H1 (cell line): ENCODE measurements around the gene OSCAR.

ENCODE experiments used
- CEBPB ChIP-seq: IDR thresholded peaks from 2 replicates; pipeline ENCODE4 v1.6.1; 2012; ENCODE audit warnings: low read depth, low read length
- CHD2 ChIP-seq: IDR thresholded peaks from 2 replicates; pipeline ENCODE4 v1.6.1; 2012; ENCODE audit warnings: low read length, improper control_type of control experiment
- EZH2 ChIP-seq: fragments of 200-600 bp; sonication (generic); IDR thresholded peaks from 2 replicates; pipeline ENCODE4 v1.7.1; 2012; ENCODE audit warnings: low read depth, mild to moderate bottlenecking, moderate library complexity, low read length, inconsistent platforms; ENCODE audit not compliant: severe bottlenecking
- FOSL1 ChIP-seq: IDR thresholded peaks from 2 replicates; pipeline ENCODE4 v1.6.1; 2011; ENCODE audit warnings: mild to moderate bottlenecking, low read depth, low read length, moderate library complexity; ENCODE audit not compliant: insufficient read depth
- GABPA ChIP-seq: IDR thresholded peaks from 2 replicates; pipeline ENCODE4 v1.6.1; 2011; ENCODE audit warnings: mild to moderate bottlenecking, low read length, moderate library complexity, borderline replicate concordance; ENCODE audit not compliant: insufficient read depth
- GTF2F1 ChIP-seq: IDR thresholded peaks from 2 replicates; pipeline ENCODE4 v1.6.1; 2012; ENCODE audit warnings: low read depth, low read length, improper control_type of control experiment, borderline replicate concordance
- MAFK ChIP-seq: IDR thresholded peaks from 2 replicates; pipeline ENCODE4 v1.6.1; 2012; ENCODE audit warnings: low read depth, mild to moderate bottlenecking, improper control_type of control experiment, low read length
- POLR2AphosphoS5 ChIP-seq: IDR thresholded peaks from 2 replicates; pipeline ENCODE4 v1.6.1; 2011; ENCODE audit warnings: low read depth, low read length
- SP4 ChIP-seq: IDR thresholded peaks from 2 replicates; pipeline ENCODE4 v1.6.1; 2012; ENCODE audit warnings: low read length, inconsistent platforms
- TBP ChIP-seq: IDR thresholded peaks from 2 replicates; pipeline ENCODE4 v1.6.1; 2011; ENCODE audit warnings: low read depth, low read length, improper control_type of control experiment
- YY1 ChIP-seq: IDR thresholded peaks from 2 replicates; pipeline ENCODE4 v1.6.1; 2011; ENCODE audit warnings: low read depth, mild to moderate bottlenecking, low read length
- TF ChIP-seq, protein P1 (sequence below), 3 experiments: IDR thresholded peaks; 1 replicate in 2 of 3; 2 replicates in 1 of 3; pipeline versions ENCODE4 v1.5.1 to v1.6.1; 2011; ENCODE audit warnings: low read length in 3 of 3, mild to moderate bottlenecking in 3 of 3, inconsistent platforms in 2 of 3, low read depth in 1 of 3, moderate library complexity in 1 of 3; ENCODE audit not compliant: insufficient read depth in 1 of 3; ENCODE audit errors: control extremely low read depth in 1 of 3
- TF ChIP-seq, protein P2 (sequence below): IDR thresholded peaks from 2 replicates; pipeline ENCODE4 v1.6.1; 2012; ENCODE audit warnings: inconsistent platforms
- TF ChIP-seq, protein P3 (sequence below): IDR thresholded peaks from 2 replicates; pipeline ENCODE4 v1.6.1; 2011; ENCODE audit warnings: low read length, improper control_type of control experiment

DNA sequence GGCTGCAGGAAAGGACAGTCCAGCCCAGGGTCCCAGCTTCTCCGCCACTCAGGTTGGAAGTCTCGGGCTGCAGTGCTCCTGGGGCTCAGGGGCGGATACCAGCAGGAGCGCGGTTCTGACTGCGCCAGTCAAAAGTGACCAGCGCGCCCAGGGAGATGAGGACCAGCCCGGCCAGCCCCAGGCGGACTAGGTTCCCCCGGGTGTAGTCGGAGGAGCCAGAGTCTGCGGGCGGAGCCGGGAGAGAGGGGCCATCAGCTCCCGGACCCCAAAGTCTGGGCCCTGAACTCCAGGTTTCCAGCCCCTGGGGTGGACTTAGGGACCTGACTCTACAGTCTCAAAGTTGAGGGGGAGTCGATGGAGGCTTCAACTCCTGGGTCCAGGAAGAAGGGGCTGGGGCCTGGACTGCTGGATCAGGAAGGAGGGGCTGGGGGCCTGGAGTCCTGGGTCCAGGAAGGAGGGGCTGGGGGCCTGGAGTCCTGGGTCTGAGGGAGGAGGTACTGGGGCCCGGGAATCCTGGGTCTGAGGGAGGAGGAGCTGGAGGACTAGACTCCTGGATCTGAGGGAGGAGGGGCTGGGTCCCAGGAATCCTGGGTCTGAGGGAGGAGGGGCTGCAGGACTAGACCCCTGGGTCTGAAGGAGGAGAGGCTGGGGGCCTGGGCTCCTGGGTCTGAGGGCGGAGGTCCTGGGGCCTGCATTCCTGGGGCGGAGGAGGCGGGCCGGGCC lies 5.3 kb downstream of the OSCAR start:
- TF ChIP-seq GABPA (no peak), FOSL1 (no peak), MAFK (no peak), YY1 (no peak), TBP (no peak), CHD2 (no peak), CEBPB (no peak), GTF2F1 (no peak), SP4 (no peak), POLR2AphosphoS5 (no peak), EZH2 (no peak)
- TF ChIP-seq, protein P1, sequence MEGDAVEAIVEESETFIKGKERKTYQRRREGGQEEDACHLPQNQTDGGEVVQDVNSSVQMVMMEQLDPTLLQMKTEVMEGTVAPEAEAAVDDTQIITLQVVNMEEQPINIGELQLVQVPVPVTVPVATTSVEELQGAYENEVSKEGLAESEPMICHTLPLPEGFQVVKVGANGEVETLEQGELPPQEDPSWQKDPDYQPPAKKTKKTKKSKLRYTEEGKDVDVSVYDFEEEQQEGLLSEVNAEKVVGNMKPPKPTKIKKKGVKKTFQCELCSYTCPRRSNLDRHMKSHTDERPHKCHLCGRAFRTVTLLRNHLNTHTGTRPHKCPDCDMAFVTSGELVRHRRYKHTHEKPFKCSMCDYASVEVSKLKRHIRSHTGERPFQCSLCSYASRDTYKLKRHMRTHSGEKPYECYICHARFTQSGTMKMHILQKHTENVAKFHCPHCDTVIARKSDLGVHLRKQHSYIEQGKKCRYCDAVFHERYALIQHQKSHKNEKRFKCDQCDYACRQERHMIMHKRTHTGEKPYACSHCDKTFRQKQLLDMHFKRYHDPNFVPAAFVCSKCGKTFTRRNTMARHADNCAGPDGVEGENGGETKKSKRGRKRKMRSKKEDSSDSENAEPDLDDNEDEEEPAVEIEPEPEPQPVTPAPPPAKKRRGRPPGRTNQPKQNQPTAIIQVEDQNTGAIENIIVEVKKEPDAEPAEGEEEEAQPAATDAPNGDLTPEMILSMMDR (IDR thresholded peaks at IDR 0.05; ENCODE audit: control extremely low read depth in 1 of 3, insufficient read depth in 1 of 3, low read depth in 1 of 3, low read length in 3 of 3) = no peak
- TF ChIP-seq, protein P2, sequence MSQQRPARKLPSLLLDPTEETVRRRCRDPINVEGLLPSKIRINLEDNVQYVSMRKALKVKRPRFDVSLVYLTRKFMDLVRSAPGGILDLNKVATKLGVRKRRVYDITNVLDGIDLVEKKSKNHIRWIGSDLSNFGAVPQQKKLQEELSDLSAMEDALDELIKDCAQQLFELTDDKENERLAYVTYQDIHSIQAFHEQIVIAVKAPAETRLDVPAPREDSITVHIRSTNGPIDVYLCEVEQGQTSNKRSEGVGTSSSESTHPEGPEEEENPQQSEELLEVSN = no peak
- TF ChIP-seq, protein P3, sequence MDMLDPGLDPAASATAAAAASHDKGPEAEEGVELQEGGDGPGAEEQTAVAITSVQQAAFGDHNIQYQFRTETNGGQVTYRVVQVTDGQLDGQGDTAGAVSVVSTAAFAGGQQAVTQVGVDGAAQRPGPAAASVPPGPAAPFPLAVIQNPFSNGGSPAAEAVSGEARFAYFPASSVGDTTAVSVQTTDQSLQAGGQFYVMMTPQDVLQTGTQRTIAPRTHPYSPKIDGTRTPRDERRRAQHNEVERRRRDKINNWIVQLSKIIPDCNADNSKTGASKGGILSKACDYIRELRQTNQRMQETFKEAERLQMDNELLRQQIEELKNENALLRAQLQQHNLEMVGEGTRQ = no peak
